ENCODE data around the gene OGDH.

OGDH gene

DNA sequence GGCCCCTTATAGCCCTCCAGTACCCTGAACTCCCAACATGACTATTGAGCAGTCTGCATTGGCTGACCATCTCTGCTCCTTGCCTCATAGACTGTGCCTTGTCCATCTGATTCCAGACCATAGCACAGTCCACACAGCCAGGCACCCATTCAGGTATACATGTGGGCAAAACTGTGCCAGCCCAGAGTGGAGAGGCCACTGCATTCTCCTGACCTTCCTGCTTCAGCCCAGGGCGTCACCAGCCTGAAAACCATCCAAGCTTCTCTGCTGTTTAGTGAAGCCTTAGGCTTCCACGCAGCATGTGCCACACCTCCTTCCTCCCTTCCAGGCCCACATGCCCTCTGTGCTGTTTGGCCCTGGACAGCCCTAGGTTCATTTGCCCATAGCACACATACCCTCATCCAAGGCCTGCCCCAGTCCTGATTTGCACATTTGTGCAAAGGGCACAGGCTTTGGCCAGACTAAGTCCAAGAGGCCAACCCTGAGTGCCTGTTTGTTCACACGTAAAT, 43.2 kb upstream of the OGDH start:
- no peak for TF ChIP-seq MYC (IDR thresholded peaks at IDR 0.05; ENCODE audit: low read depth, low read length)
- TF ChIP-seq POLR2A (IDR thresholded peaks at IDR 0.05; ENCODE audit: extremely low read depth, insufficient read length): peak; percentile 22

DNA sequence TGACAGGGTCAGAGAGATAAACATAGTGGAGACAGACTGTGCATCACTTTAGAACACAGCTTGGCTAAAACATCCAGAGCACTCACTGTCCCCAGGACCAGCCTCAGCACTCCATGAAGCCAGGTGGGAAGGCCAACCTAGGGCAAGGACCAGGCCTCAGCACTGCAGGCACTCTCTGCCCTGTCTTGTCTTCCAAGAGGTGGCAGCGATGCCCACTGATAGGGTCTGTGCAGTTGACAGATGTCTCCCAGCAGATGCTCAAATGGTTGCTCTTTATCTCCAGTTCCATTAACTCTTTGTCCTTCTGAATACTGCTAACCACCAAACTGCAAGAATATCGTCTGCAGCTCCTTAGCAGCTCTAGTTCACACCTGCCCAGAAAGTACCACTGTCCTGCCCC, 41.8 kb upstream of the OGDH start:
- no peak overlapping the region for H3K4me3 ChIP-seq (ENCODE audit: low read depth, low read length)

More for the DNA sequence above, 43.2 kb upstream of the OGDH start:
- H3K4me3 ChIP-seq (ENCODE audit: low read depth, low read length): no peak overlapping the region
- DNase-seq (ENCODE audit: low read depth): no peak

DNA sequence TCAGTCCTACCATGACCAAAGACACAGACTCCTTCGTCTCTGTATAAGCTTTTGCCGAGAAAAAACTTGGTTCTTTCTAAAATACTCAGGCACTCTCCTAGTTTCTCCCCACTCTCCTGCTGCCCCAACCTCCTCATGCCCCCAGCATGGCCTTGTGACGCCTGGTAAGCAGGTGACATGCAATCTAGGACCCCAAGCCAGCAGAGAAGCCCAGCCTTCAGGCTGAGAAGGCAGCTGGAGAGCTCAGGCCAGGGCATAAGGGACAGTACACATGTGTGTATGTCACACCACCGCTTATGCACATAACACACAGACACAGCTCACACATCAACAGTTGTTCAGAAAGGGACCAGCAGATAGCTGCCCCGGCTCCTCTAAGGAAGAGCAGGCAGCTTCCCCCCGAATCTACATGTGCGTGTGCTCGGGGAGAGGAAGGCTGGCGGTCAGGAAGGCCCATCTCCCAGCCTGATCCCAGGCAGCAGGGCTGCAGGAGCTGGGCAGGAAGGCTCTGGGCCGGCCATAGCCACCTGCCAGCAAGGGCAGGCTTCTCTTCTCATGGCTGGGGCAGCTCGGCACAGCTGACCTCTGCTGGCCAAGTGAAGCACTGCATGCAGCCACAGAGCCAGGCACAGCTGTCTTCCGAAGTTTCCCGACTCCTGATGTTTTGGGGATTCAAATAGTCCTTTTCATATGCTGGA, 41.2 kb upstream of the OGDH start:
- TF ChIP-seq, protein P1, sequence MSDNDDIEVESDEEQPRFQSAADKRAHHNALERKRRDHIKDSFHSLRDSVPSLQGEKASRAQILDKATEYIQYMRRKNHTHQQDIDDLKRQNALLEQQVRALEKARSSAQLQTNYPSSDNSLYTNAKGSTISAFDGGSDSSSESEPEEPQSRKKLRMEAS (IDR thresholded peaks at IDR 0.05; ENCODE audit: low read depth, low read length): peak; percentile 68
- TF ChIP-seq, protein P2, sequence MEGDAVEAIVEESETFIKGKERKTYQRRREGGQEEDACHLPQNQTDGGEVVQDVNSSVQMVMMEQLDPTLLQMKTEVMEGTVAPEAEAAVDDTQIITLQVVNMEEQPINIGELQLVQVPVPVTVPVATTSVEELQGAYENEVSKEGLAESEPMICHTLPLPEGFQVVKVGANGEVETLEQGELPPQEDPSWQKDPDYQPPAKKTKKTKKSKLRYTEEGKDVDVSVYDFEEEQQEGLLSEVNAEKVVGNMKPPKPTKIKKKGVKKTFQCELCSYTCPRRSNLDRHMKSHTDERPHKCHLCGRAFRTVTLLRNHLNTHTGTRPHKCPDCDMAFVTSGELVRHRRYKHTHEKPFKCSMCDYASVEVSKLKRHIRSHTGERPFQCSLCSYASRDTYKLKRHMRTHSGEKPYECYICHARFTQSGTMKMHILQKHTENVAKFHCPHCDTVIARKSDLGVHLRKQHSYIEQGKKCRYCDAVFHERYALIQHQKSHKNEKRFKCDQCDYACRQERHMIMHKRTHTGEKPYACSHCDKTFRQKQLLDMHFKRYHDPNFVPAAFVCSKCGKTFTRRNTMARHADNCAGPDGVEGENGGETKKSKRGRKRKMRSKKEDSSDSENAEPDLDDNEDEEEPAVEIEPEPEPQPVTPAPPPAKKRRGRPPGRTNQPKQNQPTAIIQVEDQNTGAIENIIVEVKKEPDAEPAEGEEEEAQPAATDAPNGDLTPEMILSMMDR (IDR thresholded peaks at IDR 0.05; ENCODE audit: low read depth, low read length): peak; percentile 99
- TF ChIP-seq MYC (IDR thresholded peaks at IDR 0.05; ENCODE audit: low read depth, low read length) (peak; percentile 64), POLR2A (IDR thresholded peaks at IDR 0.05; ENCODE audit: extremely low read depth, insufficient read length) (no peak)
- no peak overlapping the region for H3K4me3 ChIP-seq (ENCODE audit: low read depth, low read length)
- peak; percentile 69 for DNase-seq (ENCODE audit: low read depth)

More for the DNA sequence above, 41.8 kb upstream of the OGDH start:
- no peak for TF ChIP-seq MYC (IDR thresholded peaks at IDR 0.05; ENCODE audit: low read depth, low read length)
- DNase-seq (ENCODE audit: low read depth): no peak

DNA sequence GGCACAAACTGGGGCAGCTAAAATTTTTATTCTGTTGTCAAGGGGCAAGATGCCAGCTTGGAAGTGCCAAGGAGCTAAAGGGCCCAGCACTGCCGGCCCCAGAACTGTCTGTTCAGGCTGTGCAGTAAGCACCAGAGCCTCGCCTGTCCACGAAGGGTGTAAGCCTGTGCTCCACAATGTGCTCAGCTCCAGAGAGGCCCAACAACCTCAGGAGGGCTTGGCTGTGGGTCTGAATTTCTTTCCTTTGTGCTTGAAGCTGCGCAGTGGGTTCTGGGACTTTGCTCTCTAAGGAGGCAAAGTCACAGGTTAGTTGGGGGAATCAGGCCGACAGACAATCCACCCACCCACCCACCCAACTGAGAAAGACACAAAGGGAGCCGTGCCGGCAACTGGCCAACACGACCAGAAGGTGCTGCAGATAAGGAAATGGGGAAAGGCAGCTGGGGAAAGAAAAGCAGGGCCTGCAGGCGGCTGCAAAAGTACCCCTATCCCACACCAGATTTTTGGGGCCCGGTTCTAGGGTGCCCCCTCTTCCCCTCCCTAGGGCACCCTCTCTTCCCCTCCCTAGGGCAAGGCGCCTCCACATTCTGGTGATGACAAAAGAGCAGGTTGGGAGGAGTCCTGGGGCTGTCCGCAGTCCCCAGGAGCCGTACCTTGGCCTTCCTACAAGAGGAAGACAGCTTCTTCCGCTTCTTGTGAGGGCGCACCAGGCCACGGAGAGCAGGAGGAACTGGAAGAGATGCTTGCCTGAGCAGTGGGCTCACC, 40.5 kb upstream of the OGDH start:
- H3K4me3 ChIP-seq (ENCODE audit: low read depth, low read length): no peak overlapping the region
- TF ChIP-seq MYC (IDR thresholded peaks at IDR 0.05; ENCODE audit: low read depth, low read length): no peak
- TF ChIP-seq, protein P1 (IDR thresholded peaks at IDR 0.05; ENCODE audit: low read depth, low read length): no peak
- TF ChIP-seq, protein P2 (IDR thresholded peaks at IDR 0.05; ENCODE audit: low read depth, low read length): no peak
- TF ChIP-seq POLR2A (IDR thresholded peaks at IDR 0.05; ENCODE audit: extremely low read depth, insufficient read length): no peak
- peak; percentile 47 for DNase-seq (ENCODE audit: low read depth)

DNA sequence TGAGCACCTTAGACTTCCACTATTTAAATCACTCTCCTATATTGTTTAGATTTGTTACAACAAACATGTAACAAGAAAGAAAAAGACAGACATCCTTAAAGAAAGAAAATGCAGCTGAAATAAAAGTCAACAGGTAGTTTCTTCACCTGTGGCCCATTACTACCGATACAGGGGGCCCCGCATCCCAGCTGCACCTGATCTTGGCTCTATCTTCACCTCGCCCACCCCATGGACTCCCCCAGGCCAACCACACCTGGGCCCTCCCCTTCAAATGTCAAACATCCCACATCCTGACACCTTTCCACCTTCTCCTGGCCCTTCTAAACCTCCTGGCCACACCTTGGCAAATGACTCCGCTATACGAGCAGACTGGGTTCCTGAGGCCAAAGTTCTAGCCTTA, 39.7 kb upstream of the OGDH start:
- TF ChIP-seq MYC (IDR thresholded peaks at IDR 0.05; ENCODE audit: low read depth, low read length): no peak
- TF ChIP-seq, protein P1 (IDR thresholded peaks at IDR 0.05; ENCODE audit: low read depth, low read length): no peak
- TF ChIP-seq, protein P2 (IDR thresholded peaks at IDR 0.05; ENCODE audit: low read depth, low read length): no peak
- TF ChIP-seq POLR2A (IDR thresholded peaks at IDR 0.05; ENCODE audit: extremely low read depth, insufficient read length): no peak
- no peak for DNase-seq (ENCODE audit: low read depth)

DNA sequence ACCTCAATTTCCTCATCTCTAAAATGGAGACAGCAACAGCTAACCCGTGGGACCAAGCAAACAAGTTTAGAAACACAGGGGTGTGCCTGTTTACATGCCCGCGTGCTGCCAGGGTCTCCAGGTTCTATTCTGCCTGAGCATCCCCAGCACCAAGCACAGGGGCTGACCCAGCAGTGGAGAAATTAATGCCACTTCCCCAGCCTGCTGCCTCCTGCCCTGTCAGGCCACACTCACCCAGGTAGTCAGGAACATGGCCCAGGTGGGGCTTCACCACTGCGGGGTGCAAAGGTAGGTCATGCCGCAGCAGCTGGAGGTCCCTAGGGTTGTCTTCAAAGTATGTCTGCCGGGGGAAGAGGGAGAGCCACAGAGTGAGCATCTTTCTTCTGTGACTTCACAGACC, 38.5 kb upstream of the OGDH start:
- DNase-seq (ENCODE audit: low read depth): no peak
- H3K4me3 ChIP-seq (ENCODE audit: low read depth, low read length): no peak overlapping the region
- TF ChIP-seq, protein P1 (IDR thresholded peaks at IDR 0.05; ENCODE audit: low read depth, low read length): no peak
- TF ChIP-seq MYC (IDR thresholded peaks at IDR 0.05; ENCODE audit: low read depth, low read length) (no peak), POLR2A (IDR thresholded peaks at IDR 0.05; ENCODE audit: extremely low read depth, insufficient read length) (no peak)
- TF ChIP-seq, protein P2 (IDR thresholded peaks at IDR 0.05; ENCODE audit: low read depth, low read length): no peak

More for the DNA sequence above, 39.7 kb upstream of the OGDH start:
- H3K4me3 ChIP-seq (ENCODE audit: low read depth, low read length): no peak overlapping the region
